ENCODE measurements around the gene NAPEPLD. TPM values are rescaled to one million over a fixed set of nuclear protein-coding genes. Genes with fewer than 3 reads are reported as not detected.
A peak's percentile ranks its signal among the peaks of the same experiment; 100 is the strongest.
"Not testable (repeated sequence)": the region's sequence is repeated elsewhere in the genome, so short reads cannot be mapped to it uniquely, and the experiment has no call there.

Gene NAPEPLD
- total and polyA plus RNA-seq, 2 donors, result 5.2 to 33.2 TPM

- not testable (repeated sequence) for H3K4me1 ChIP-seq (ENCODE audit: insufficient read depth); H3K4me3 ChIP-seq (ENCODE audit: low read depth, low read length); H3K27ac ChIP-seq (ENCODE audit: low read depth); DNase-seq (ENCODE audit: extremely low spot score); H3K36me3 ChIP-seq (ENCODE audit: insufficient read depth)
- WGBS, result 48% methylated on average over 6 of the region's 6 CpGs
These were observed 70.7 kb downstream of the NAPEPLD start for GRCh38 chr7:103078226-103078625.

GRCh38 chr7:103077318-103077717 is 71.6 kb downstream of the NAPEPLD start:
- Histone ChIP-seq H3K36me3 (ENCODE audit: insufficient read depth) (no peaks in the 10 kb centered on the region), H3K4me3 (ENCODE audit: low read depth, low read length) (no peak overlapping the region)
- 96% methylated on average over 3 of the region's 3 CpGs for WGBS

GRCh38 chr7:103076764-103077163 is 72.1 kb downstream of the NAPEPLD start:
- no peak overlapping the region for H3K27ac ChIP-seq (ENCODE audit: low read depth)
- no peaks in the 10 kb centered on the region for H3K36me3 ChIP-seq (ENCODE audit: insufficient read depth)
- no peak overlapping the region for H3K4me3 ChIP-seq (ENCODE audit: low read depth, low read length)
- DNase-seq (ENCODE audit: extremely low spot score), result no peak
- no peaks in the 10 kb centered on the region for H3K4me1 ChIP-seq (ENCODE audit: insufficient read depth)
- 92% methylated on average over 7 of the region's 7 CpGs for WGBS

More at GRCh38 chr7:103077318-103077717, 71.6 kb downstream of the NAPEPLD start:
- H3K4me1 ChIP-seq (ENCODE audit: insufficient read depth), result no peaks in the 10 kb centered on the region
- no peak overlapping the region for H3K27ac ChIP-seq (ENCODE audit: low read depth)
- DNase-seq (ENCODE audit: extremely low spot score), result no peak

- 4% methylated on average over 36 of the region's 36 CpGs for WGBS
- H3K36me3 ChIP-seq (ENCODE audit: insufficient read depth), result no peaks in the 10 kb centered on the region
- peak; percentile 40 for DNase-seq (ENCODE audit: extremely low spot score)
- no peaks in the 10 kb centered on the region for H3K4me1 ChIP-seq (ENCODE audit: insufficient read depth)
- H3K27ac ChIP-seq (ENCODE audit: low read depth), result peak overlapping the region; percentile 95
- peak overlapping the region; percentile 67 for H3K4me3 ChIP-seq (ENCODE audit: low read depth, low read length)
These were observed 73.5 kb downstream of the NAPEPLD start for GRCh38 chr7:103075337-103075918.

- 5% methylated on average over 83 of the region's 83 CpGs for WGBS
- Histone ChIP-seq H3K27ac (ENCODE audit: low read depth) (peak within 1 kb of the TSS; percentile 95), H3K36me3 (ENCODE audit: insufficient read depth) (no peaks in the 10 kb centered on the region), H3K4me1 (ENCODE audit: insufficient read depth) (no peaks in the 10 kb centered on the region), H3K4me3 (ENCODE audit: low read depth, low read length) (peak within 1 kb of the TSS; percentile 67)
- peak; percentile 79 for DNase-seq (ENCODE audit: extremely low spot score)
These were observed 74.2 kb downstream of the NAPEPLD start, which contains the start of the genes ARMC10 and FBXL13 for GRCh38 chr7:103074519-103075336. Gene ARMC10, plus strand, starts transcription at chr7:103075140. Its CDS starts 133 bp downstream, at chr7:103075273. Gene FBXL13, minus strand, starts transcription at chr7:103074796.

- 12% methylated on average over 6 of the region's 6 CpGs for WGBS
- H3K4me3 ChIP-seq (ENCODE audit: low read depth, low read length), result peak overlapping the region; percentile 67
- peak overlapping the region; percentile 84 for H3K27ac ChIP-seq (ENCODE audit: low read depth)
- no peaks in the 10 kb centered on the region for H3K4me1 ChIP-seq (ENCODE audit: insufficient read depth)
- DNase-seq (ENCODE audit: extremely low spot score), result no peak
- no peaks in the 10 kb centered on the region for H3K36me3 ChIP-seq (ENCODE audit: insufficient read depth)
These were observed 74.8 kb downstream of the NAPEPLD start for GRCh38 chr7:103073989-103074518.

- H3K4me1 ChIP-seq (ENCODE audit: insufficient read depth), result no peaks in the 10 kb centered on the region
- H3K27ac ChIP-seq (ENCODE audit: low read depth), result no peak overlapping the region
- no peak overlapping the region for H3K4me3 ChIP-seq (ENCODE audit: low read depth, low read length)
- DNase-seq (ENCODE audit: extremely low spot score), result no peak
- H3K36me3 ChIP-seq (ENCODE audit: insufficient read depth), result no peaks in the 10 kb centered on the region
- 76% methylated on average over 2 of the region's 2 CpGs for WGBS
These were observed 77.9 kb downstream of the NAPEPLD start for GRCh38 chr7:103071000-103071399.

- no peak for DNase-seq (ENCODE audit: extremely low spot score)
- 92% methylated on average over 23 of the region's 23 CpGs for WGBS
- H3K4me1 ChIP-seq (ENCODE audit: insufficient read depth), result no peaks in the 10 kb centered on the region
- H3K27ac ChIP-seq (ENCODE audit: low read depth), result no peak overlapping the region
- no peak overlapping the region for H3K4me3 ChIP-seq (ENCODE audit: low read depth, low read length)
- H3K36me3 ChIP-seq (ENCODE audit: insufficient read depth), result no peaks in the 10 kb centered on the region
These were observed 80.2 kb downstream of the NAPEPLD start for GRCh38 chr7:103068414-103069403.

- no peak for DNase-seq (ENCODE audit: extremely low spot score)
- H3K4me3 ChIP-seq (ENCODE audit: low read depth, low read length), result no peak overlapping the region
- no peaks in the 10 kb centered on the region for H3K36me3 ChIP-seq (ENCODE audit: insufficient read depth)
- 20% methylated on average over 1 of the region's 1 CpG for WGBS
- no peak overlapping the region for H3K27ac ChIP-seq (ENCODE audit: low read depth)
- no peaks in the 10 kb centered on the region for H3K4me1 ChIP-seq (ENCODE audit: insufficient read depth)
These were observed 83.2 kb downstream of the NAPEPLD start for GRCh38 chr7:103065667-103066066.

- Histone ChIP-seq H3K27ac (ENCODE audit: low read depth) (no peak overlapping the region), H3K4me3 (ENCODE audit: low read depth, low read length) (no peak overlapping the region), H3K4me1 (ENCODE audit: insufficient read depth) (no peaks in the 10 kb centered on the region), H3K36me3 (ENCODE audit: insufficient read depth) (no peaks in the 10 kb centered on the region)
- WGBS, result 88% methylated on average over 3 of the region's 3 CpGs
- DNase-seq (ENCODE audit: extremely low spot score), result no peak
These were observed 85.0 kb downstream of the NAPEPLD start for GRCh38 chr7:103063895-103064294.

- Histone ChIP-seq H3K4me3 (ENCODE audit: low read depth, low read length) (no peak overlapping the region), H3K36me3 (ENCODE audit: insufficient read depth) (no peaks in the 10 kb centered on the region), H3K4me1 (ENCODE audit: insufficient read depth) (no peaks in the 10 kb centered on the region), H3K27ac (ENCODE audit: low read depth) (no peak overlapping the region)
- WGBS, result 55% methylated on average over 2 of the region's 2 CpGs
- no peak for DNase-seq (ENCODE audit: extremely low spot score)
These were observed 89.4 kb downstream of the NAPEPLD start for GRCh38 chr7:103059471-103059870.

GRCh38 chr7:103058122-103058521 is 90.8 kb downstream of the NAPEPLD start:
- DNase-seq (ENCODE audit: extremely low spot score), result no peak
- no peak overlapping the region for H3K27ac ChIP-seq (ENCODE audit: low read depth)
- no peaks in the 10 kb centered on the region for H3K4me1 ChIP-seq (ENCODE audit: insufficient read depth)
- H3K4me3 ChIP-seq (ENCODE audit: low read depth, low read length), result no peak overlapping the region
- no peaks in the 10 kb centered on the region for H3K36me3 ChIP-seq (ENCODE audit: insufficient read depth)

GRCh38 chr7:103056006-103056405 is 92.9 kb downstream of the NAPEPLD start:
- H3K36me3 ChIP-seq (ENCODE audit: insufficient read depth); DNase-seq (ENCODE audit: extremely low spot score); H3K4me1 ChIP-seq (ENCODE audit: insufficient read depth); H3K4me3 ChIP-seq (ENCODE audit: low read depth, low read length); H3K27ac ChIP-seq (ENCODE audit: low read depth): not testable (repeated sequence)
- 90% methylated on average over 1 of the region's 1 CpG for WGBS

All from urinary bladder (tissue), 4 donors.